ENCODE results near the gene ONECUT2. TPM values are rescaled to one million over a fixed set of nuclear protein-coding genes. Genes with fewer than 3 reads are reported as not detected.
A peak's percentile ranks its signal among the peaks of the same experiment; 100 is the strongest.

The ONECUT2 gene
- total RNA-seq, 1 donor from 2014 or later, result 0.06 TPM

GRCh38 chr18:57440331-57441070 lies 5.3 kb downstream of the ONECUT2 start:
- peaks cover 37% of the 10 kb centered on the region for H3K4me1 Mint-ChIP-seq
- H2AFZ ChIP-seq (replicated peaks), result no peak overlapping the region

GRCh38 chr18:57441071-57441794 lies 6.1 kb downstream of the ONECUT2 start:
- H3K36me3 ChIP-seq, result no peaks in the 10 kb centered on the region
- DNase-seq (ENCODE audit: low spot score), result peak; percentile 71
- no peak overlapping the region for H3K27ac ChIP-seq
- peaks cover 92% of the 10 kb centered on the region for H4K20me1 ChIP-seq (ENCODE audit: low read depth)
- Mint-ChIP-seq H3K4me1 (peaks cover 36% of the 10 kb centered on the region), H3K9me3 (no peaks in the 10 kb centered on the region), H3K27ac (no peak overlapping the region), H3K4me3 (peak overlapping the region; percentile 78), H3K36me3 (no peaks in the 10 kb centered on the region), H3K27me3 (ENCODE audit: insufficient read depth, low read depth) (peaks cover 81% of the 10 kb centered on the region)
- H3K4me3 ChIP-seq, result peak overlapping the region; percentile 56
- H3K4me1 ChIP-seq, result peaks cover 59% of the 10 kb centered on the region
- peaks cover 57% of the 10 kb centered on the region for H3F3A ChIP-seq (ENCODE audit: low read depth)
- H3K9ac ChIP-seq, result no peak overlapping the region
- TF ChIP-seq, protein P1, sequence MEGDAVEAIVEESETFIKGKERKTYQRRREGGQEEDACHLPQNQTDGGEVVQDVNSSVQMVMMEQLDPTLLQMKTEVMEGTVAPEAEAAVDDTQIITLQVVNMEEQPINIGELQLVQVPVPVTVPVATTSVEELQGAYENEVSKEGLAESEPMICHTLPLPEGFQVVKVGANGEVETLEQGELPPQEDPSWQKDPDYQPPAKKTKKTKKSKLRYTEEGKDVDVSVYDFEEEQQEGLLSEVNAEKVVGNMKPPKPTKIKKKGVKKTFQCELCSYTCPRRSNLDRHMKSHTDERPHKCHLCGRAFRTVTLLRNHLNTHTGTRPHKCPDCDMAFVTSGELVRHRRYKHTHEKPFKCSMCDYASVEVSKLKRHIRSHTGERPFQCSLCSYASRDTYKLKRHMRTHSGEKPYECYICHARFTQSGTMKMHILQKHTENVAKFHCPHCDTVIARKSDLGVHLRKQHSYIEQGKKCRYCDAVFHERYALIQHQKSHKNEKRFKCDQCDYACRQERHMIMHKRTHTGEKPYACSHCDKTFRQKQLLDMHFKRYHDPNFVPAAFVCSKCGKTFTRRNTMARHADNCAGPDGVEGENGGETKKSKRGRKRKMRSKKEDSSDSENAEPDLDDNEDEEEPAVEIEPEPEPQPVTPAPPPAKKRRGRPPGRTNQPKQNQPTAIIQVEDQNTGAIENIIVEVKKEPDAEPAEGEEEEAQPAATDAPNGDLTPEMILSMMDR (IDR thresholded peaks at IDR 0.05), result peak; percentile 10
- TF ChIP-seq EZH2phosphoT487 (IDR thresholded peaks at IDR 0.05) (peak; percentile 75), EZH2 (IDR thresholded peaks at IDR 0.05) (peak; percentile 90)
- peaks cover 94% of the 10 kb centered on the region for H3K27me3 ChIP-seq
- H3K79me2 ChIP-seq (ENCODE audit: low read depth), result no peaks in the 10 kb centered on the region
- H2AFZ ChIP-seq (replicated peaks), result peak overlapping the region; percentile 79
- peak overlapping the region; percentile 97 for H3K4me2 ChIP-seq
- H3K9me3 ChIP-seq (ENCODE audit: low read depth), result no peaks in the 10 kb centered on the region

More at GRCh38 chr18:57440331-57441070, 5.3 kb downstream of the ONECUT2 start:
- no peak overlapping the region for H3K9ac ChIP-seq
- peaks cover 100% of the 10 kb centered on the region for H3K27me3 ChIP-seq
- TF ChIP-seq EZH2phosphoT487 (IDR thresholded peaks at IDR 0.05) (peak; percentile 73), EZH2 (IDR thresholded peaks at IDR 0.05) (peak; percentile 82)
- TF ChIP-seq, protein P1 (IDR thresholded peaks at IDR 0.05), result no peak
- no peak overlapping the region for H3K27ac ChIP-seq
- H3K36me3 ChIP-seq, result no peaks in the 10 kb centered on the region
- peak overlapping the region; percentile 90 for H3K4me3 Mint-ChIP-seq
- H3K9me3 ChIP-seq (ENCODE audit: low read depth), result no peaks in the 10 kb centered on the region
- no peak overlapping the region for H3K27ac Mint-ChIP-seq
- no peaks in the 10 kb centered on the region for H3K9me3 Mint-ChIP-seq
- H3K27me3 Mint-ChIP-seq (ENCODE audit: insufficient read depth, low read depth), result peaks cover 84% of the 10 kb centered on the region
- peak overlapping the region; percentile 97 for H3K4me2 ChIP-seq
- H3F3A ChIP-seq (ENCODE audit: low read depth), result peaks cover 50% of the 10 kb centered on the region
- H3K4me3 ChIP-seq, result peak overlapping the region; percentile 56
- DNase-seq (ENCODE audit: low spot score), result peak; percentile 68
- peaks cover 52% of the 10 kb centered on the region for H3K4me1 ChIP-seq
- H4K20me1 ChIP-seq (ENCODE audit: low read depth), result peaks cover 88% of the 10 kb centered on the region
- no peaks in the 10 kb centered on the region for H3K79me2 ChIP-seq (ENCODE audit: low read depth)
- H3K36me3 Mint-ChIP-seq, result no peaks in the 10 kb centered on the region

- Histone ChIP-seq H3K9me3 (ENCODE audit: low read depth) (no peaks in the 10 kb centered on the region), H3K36me3 (no peaks in the 10 kb centered on the region), H3F3A (ENCODE audit: low read depth) (peaks cover 62% of the 10 kb centered on the region), H3K27me3 (peaks cover 74% of the 10 kb centered on the region), H3K9ac (no peak overlapping the region), H3K27ac (no peak overlapping the region), H3K4me2 (no peak overlapping the region), H3K79me2 (ENCODE audit: low read depth) (no peaks in the 10 kb centered on the region), H3K4me3 (no peak overlapping the region), H3K4me1 (peaks cover 67% of the 10 kb centered on the region), H4K20me1 (ENCODE audit: low read depth) (peaks cover 85% of the 10 kb centered on the region), H2AFZ (replicated peaks) (no peak overlapping the region)
- Mint-ChIP-seq H3K27me3 (ENCODE audit: insufficient read depth, low read depth) (peaks cover 74% of the 10 kb centered on the region), H3K9me3 (no peaks in the 10 kb centered on the region), H3K4me3 (no peak overlapping the region), H3K27ac (no peak overlapping the region), H3K36me3 (no peaks in the 10 kb centered on the region), H3K4me1 (peaks cover 36% of the 10 kb centered on the region)
- TF ChIP-seq EZH2 (IDR thresholded peaks at IDR 0.05) (no peak), EZH2phosphoT487 (IDR thresholded peaks at IDR 0.05) (no peak)
- TF ChIP-seq, protein P1 (IDR thresholded peaks at IDR 0.05), result no peak
- no peak for DNase-seq (ENCODE audit: low spot score)
These were observed 8.1 kb downstream of the ONECUT2 start for GRCh38 chr18:57443247-57443646.

All from neural progenitor cell (in vitro differentiated cells).